Ascending aorta (tissue), 2 donors: ENCODE results near the gene TMEM272. TPM values are rescaled to one million over a fixed set of nuclear protein-coding genes. Genes with fewer than 3 reads are reported as not detected.

Experiments used
- DNase-seq, 2 donors: peaks; one replicate each; pipeline ENCODE4 v3.0.0-alpha.2; 2019; ENCODE audit warnings: low spot score in 2 of 2
- H3K27ac ChIP-seq, 2 donors: fragments of 200-600 bp; sonication (generic); one replicate each; pipeline ENCODE4 v1.5.1; 2016 to 2017; ENCODE audit warnings: mild to moderate bottlenecking in 1 of 2
- H3K27me3 ChIP-seq: fragments of 200-600 bp; sonication (generic); one replicate; pipeline ENCODE4 v1.5.1; 2017
- H3K36me3 ChIP-seq, 2 donors: fragments of 200-600 bp; sonication (generic); one replicate each; pipeline ENCODE4 v1.5.1; 2016
- H3K4me1 ChIP-seq, 2 donors: fragments of 200-600 bp; sonication (generic); one replicate each; pipeline ENCODE4 v1.5.1; 2016 to 2017; ENCODE audit warnings: mild to moderate bottlenecking in 1 of 2
- H3K4me3 ChIP-seq, 2 donors: fragments of 200-600 bp; sonication (generic); one replicate each; pipeline ENCODE4 v1.5.1; 2016 to 2017; ENCODE audit warnings: mild to moderate bottlenecking in 1 of 2
- H3K9me3 ChIP-seq, 2 donors: fragments of 200-600 bp; sonication (generic); one replicate each; pipeline ENCODE4 v1.5.1; 2016
- CTCF ChIP-seq, 3 experiments: fragments of 200-600 bp in 2 of 3; fragments of 450-650 bp in 1 of 3; sonication (generic) in 2 of 3; IDR thresholded peaks; one replicate each; pipeline ENCODE4 v1.5.1; 2016 to 2019; ENCODE audit warnings: antibody characterized with exemption in 3 of 3, mild to moderate bottlenecking in 1 of 3, moderate library complexity in 1 of 3
- intact Hi-C: fragments of 100-400 bp; cut with DNase I; formaldehyde crosslinking; loops from one replicate; pipeline ENCODE4 v1.15.1; 2023
- total RNA-seq: library from RNA; depleted of rRNA; stranded (reverse); fragments of >200 nt; gene quantifications from one replicate; pipeline ENCODE4 v1.1.0, GENCODE V29; 2016

The TMEM272 gene
- total RNA-seq, 1 donor from 2014 or later, result not detected

- no peak overlapping the region for H3K27ac ChIP-seq
- H3K4me3 ChIP-seq, result no peak overlapping the region
- no peaks in the 10 kb centered on the region for H3K27me3 ChIP-seq
- DNase-seq, result no peak
- no peaks in the 10 kb centered on the region for H3K4me1 ChIP-seq
- no peaks in the 10 kb centered on the region for H3K36me3 ChIP-seq
- TF ChIP-seq CTCF (IDR thresholded peaks at IDR 0.05), result no peak
- intact Hi-C loops, result no loop called here
- H3K9me3 ChIP-seq, result no peaks in the 10 kb centered on the region
Observed at GRCh38 chr13:51786425-51787265, 58.3 kb downstream of the TMEM272 start.

- Histone ChIP-seq H3K36me3 (no peaks in the 10 kb centered on the region), H3K4me3 (no peak overlapping the region), H3K9me3 (no peaks in the 10 kb centered on the region), H3K4me1 (no peaks in the 10 kb centered on the region), H3K27me3 (no peaks in the 10 kb centered on the region), H3K27ac (no peak overlapping the region)
- DNase-seq, result no peak
- intact Hi-C loops, result no loop called here
- no peak for TF ChIP-seq CTCF (IDR thresholded peaks at IDR 0.05)
Observed at GRCh38 chr13:51785712-51786424, 59.1 kb downstream of the TMEM272 start.

- no peak overlapping the region for H3K4me3 ChIP-seq
- intact Hi-C loops, result no loop called here
- H3K4me1 ChIP-seq, result no peaks in the 10 kb centered on the region
- H3K27me3 ChIP-seq, result no peaks in the 10 kb centered on the region
- H3K9me3 ChIP-seq, result no peaks in the 10 kb centered on the region
- no peak for DNase-seq
- no peak for TF ChIP-seq CTCF (IDR thresholded peaks at IDR 0.05)
- no peaks in the 10 kb centered on the region for H3K36me3 ChIP-seq
- no peak overlapping the region for H3K27ac ChIP-seq
Observed at GRCh38 chr13:51784097-51784496, 60.9 kb downstream of the TMEM272 start.

- no peak for TF ChIP-seq CTCF (IDR thresholded peaks at IDR 0.05)
- H3K36me3 ChIP-seq, result no peaks in the 10 kb centered on the region
- H3K9me3 ChIP-seq, result no peaks in the 10 kb centered on the region
- no peaks in the 10 kb centered on the region for H3K4me1 ChIP-seq
- no peak overlapping the region for H3K27ac ChIP-seq
- no peak overlapping the region for H3K4me3 ChIP-seq
- H3K27me3 ChIP-seq, result no peaks in the 10 kb centered on the region
- intact Hi-C loops, result no loop called here
- no peak for DNase-seq
Observed at GRCh38 chr13:51783428-51784094, 61.4 kb downstream of the TMEM272 start.

- no peaks in the 10 kb centered on the region for H3K9me3 ChIP-seq
- intact Hi-C loops, result no loop called here
- H3K36me3 ChIP-seq, result no peaks in the 10 kb centered on the region
- H3K4me3 ChIP-seq, result no peak overlapping the region
- no peaks in the 10 kb centered on the region for H3K4me1 ChIP-seq
- no peak for DNase-seq
- no peaks in the 10 kb centered on the region for H3K27me3 ChIP-seq
- TF ChIP-seq CTCF (IDR thresholded peaks at IDR 0.05), result no peak
- H3K27ac ChIP-seq, result no peak overlapping the region
Observed at GRCh38 chr13:51782026-51782710, 62.8 kb downstream of the TMEM272 start.
